Mesothelial cell of epicardium (in vitro differentiated cells): ENCODE measurements around the gene ZBED1. TPM values are rescaled to one million over a fixed set of nuclear protein-coding genes. Genes with fewer than 3 reads are reported as not detected.
"Not testable (repeated sequence)": the region's sequence is repeated elsewhere in the genome, so short reads cannot be mapped to it uniquely, and the experiment has no call there.

Source experiments
- DNase-seq, 2 experiments: peaks; one replicate each; pipeline ENCODE4 v3.0.0; 2021; ENCODE audit warnings: low spot score in 2 of 2; ENCODE audit not compliant: unreplicated experiment in 2 of 2
- H3K27ac Mint-ChIP-seq: 2 replicates; pipeline ENCODE4 v1.8.0; 2021; ENCODE audit warnings: mixed read lengths
- H3K27me3 Mint-ChIP-seq: 2 replicates; pipeline ENCODE4 v1.8.0; 2021; ENCODE audit warnings: low read depth, mixed read lengths
- H3K36me3 Mint-ChIP-seq: 2 replicates; pipeline ENCODE4 v1.8.0; 2021; ENCODE audit warnings: mixed read lengths
- H3K4me1 Mint-ChIP-seq: 2 replicates; pipeline ENCODE4 v1.8.0; 2021; ENCODE audit warnings: mixed read lengths
- H3K4me3 Mint-ChIP-seq: 2 replicates; pipeline ENCODE4 v1.8.0; 2021; ENCODE audit warnings: mild to moderate bottlenecking, moderate library complexity, mixed read lengths
- H3K9me3 Mint-ChIP-seq: 2 replicates; pipeline ENCODE4 v1.8.0; 2021; ENCODE audit warnings: mixed read lengths
- CTCF ChIP-seq: fragments of 200-600 bp; sonication (generic); IDR thresholded peaks from one replicate; pipeline ENCODE4 v1.5.0; 2021; ENCODE audit warnings: antibody characterized with exemption; ENCODE audit not compliant: unreplicated experiment
- total RNA-seq: library from RNA; stranded (reverse); gene quantifications from 3 replicates; pipeline ENCODE4 v1.2.1, GENCODE V29; 2021

Gene ZBED1
- total RNA-seq, 1 donor from 2014 or later, result 46.3 TPM

- DNase-seq, result no peak
- H3K27ac Mint-ChIP-seq, result no peak overlapping the region
- no peaks in the 10 kb centered on the region for H3K27me3 Mint-ChIP-seq
- H3K4me1 Mint-ChIP-seq, result no peaks in the 10 kb centered on the region
- H3K9me3 Mint-ChIP-seq, result peaks cover 8% of the 10 kb centered on the region
- TF ChIP-seq CTCF, result no peak
- no peak overlapping the region for H3K4me3 Mint-ChIP-seq
- H3K36me3 Mint-ChIP-seq, result peaks cover 20% of the 10 kb centered on the region
Measured at GRCh38 chrX:2479420-2479780, 21.4 kb downstream of the ZBED1 start.

- Mint-ChIP-seq H3K9me3 (peaks cover 8% of the 10 kb centered on the region), H3K4me3 (no peak overlapping the region), H3K27me3 (no peaks in the 10 kb centered on the region), H3K27ac (no peak overlapping the region), H3K4me1 (no peaks in the 10 kb centered on the region), H3K36me3 (peaks cover 20% of the 10 kb centered on the region)
- DNase-seq, result no peak
- no peak for TF ChIP-seq CTCF
Measured at GRCh38 chrX:2478546-2479419, 22.0 kb downstream of the ZBED1 start.

GRCh38 chrX:2477313-2477712 lies 23.5 kb downstream of the ZBED1 start:
- not testable (repeated sequence) for H3K27ac Mint-ChIP-seq

GRCh38 chrX:2474963-2475726 lies 25.6 kb downstream of the ZBED1 start:
- H3K4me3 Mint-ChIP-seq, result no peak overlapping the region
- H3K36me3 Mint-ChIP-seq, result peaks cover 14% of the 10 kb centered on the region
- no peaks in the 10 kb centered on the region for H3K27me3 Mint-ChIP-seq
- peaks cover 3% of the 10 kb centered on the region for H3K4me1 Mint-ChIP-seq
- H3K9me3 Mint-ChIP-seq, result peaks cover 7% of the 10 kb centered on the region
- DNase-seq, result no peak
- no peak overlapping the region for H3K27ac Mint-ChIP-seq
- no peak for TF ChIP-seq CTCF

More at GRCh38 chrX:2477313-2477712, 23.5 kb downstream of the ZBED1 start:
- not testable (repeated sequence) for DNase-seq, H3K4me1 Mint-ChIP-seq, H3K9me3 Mint-ChIP-seq, H3K4me3 Mint-ChIP-seq, H3K27me3 Mint-ChIP-seq
- peaks cover 17% of the 10 kb centered on the region for H3K36me3 Mint-ChIP-seq

- no peak overlapping the region for H3K4me3 Mint-ChIP-seq
- no peak for TF ChIP-seq CTCF
- H3K4me1 Mint-ChIP-seq, result peaks cover 3% of the 10 kb centered on the region
- H3K27me3 Mint-ChIP-seq, result no peaks in the 10 kb centered on the region
- peaks cover 5% of the 10 kb centered on the region for H3K9me3 Mint-ChIP-seq
- DNase-seq, result no peak
- peaks cover 14% of the 10 kb centered on the region for H3K36me3 Mint-ChIP-seq
- H3K27ac Mint-ChIP-seq, result no peak overlapping the region
Measured at GRCh38 chrX:2474280-2474962, 26.4 kb downstream of the ZBED1 start.

- H3K9me3 Mint-ChIP-seq, H3K27me3 Mint-ChIP-seq, H3K4me3 Mint-ChIP-seq, DNase-seq, H3K4me1 Mint-ChIP-seq, H3K27ac Mint-ChIP-seq: not testable (repeated sequence)
- H3K36me3 Mint-ChIP-seq, result peaks cover 13% of the 10 kb centered on the region
Measured at GRCh38 chrX:2473064-2473463, 27.7 kb downstream of the ZBED1 start.
